ENCODE data around the gene PRPF39. TPM values are rescaled to one million over a fixed set of nuclear protein-coding genes. Genes with fewer than 3 reads are reported as not detected.

The PRPF39 gene
- total RNA-seq, 4 donors from 2014 or later = 32.0 to 42.6 (median 34.0) TPM

GRCh38 chr14:45044638-45045037, 39.3 kb upstream of the PRPF39 start:
- TF ChIP-seq, protein P1, sequence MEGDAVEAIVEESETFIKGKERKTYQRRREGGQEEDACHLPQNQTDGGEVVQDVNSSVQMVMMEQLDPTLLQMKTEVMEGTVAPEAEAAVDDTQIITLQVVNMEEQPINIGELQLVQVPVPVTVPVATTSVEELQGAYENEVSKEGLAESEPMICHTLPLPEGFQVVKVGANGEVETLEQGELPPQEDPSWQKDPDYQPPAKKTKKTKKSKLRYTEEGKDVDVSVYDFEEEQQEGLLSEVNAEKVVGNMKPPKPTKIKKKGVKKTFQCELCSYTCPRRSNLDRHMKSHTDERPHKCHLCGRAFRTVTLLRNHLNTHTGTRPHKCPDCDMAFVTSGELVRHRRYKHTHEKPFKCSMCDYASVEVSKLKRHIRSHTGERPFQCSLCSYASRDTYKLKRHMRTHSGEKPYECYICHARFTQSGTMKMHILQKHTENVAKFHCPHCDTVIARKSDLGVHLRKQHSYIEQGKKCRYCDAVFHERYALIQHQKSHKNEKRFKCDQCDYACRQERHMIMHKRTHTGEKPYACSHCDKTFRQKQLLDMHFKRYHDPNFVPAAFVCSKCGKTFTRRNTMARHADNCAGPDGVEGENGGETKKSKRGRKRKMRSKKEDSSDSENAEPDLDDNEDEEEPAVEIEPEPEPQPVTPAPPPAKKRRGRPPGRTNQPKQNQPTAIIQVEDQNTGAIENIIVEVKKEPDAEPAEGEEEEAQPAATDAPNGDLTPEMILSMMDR (IDR thresholded peaks at IDR 0.05) = no peak
- WGBS, 2 donors = 94 to 96% methylated on average over 5 of the region's 5 CpGs
- intact Hi-C loops (cut with DNase I; ENCODE audit: low total_unique reads) = no loop called here
- no peak overlapping the region for H3K4me3 ChIP-seq (ENCODE audit: low read depth, poor library complexity, severe bottlenecking)
- DNase-seq (ENCODE audit: low spot score in 2 of 2) = no peak

GRCh38 chr14:45048385-45048784, 35.5 kb upstream of the PRPF39 start:
- intact Hi-C loops (cut with DNase I; ENCODE audit: low total_unique reads) = no loop called here
- no peak overlapping the region for H3K4me3 ChIP-seq (ENCODE audit: low read depth, poor library complexity, severe bottlenecking)
- WGBS, 2 donors = 92 to 94% methylated on average over 2 of the region's 2 CpGs
- TF ChIP-seq, protein P1 (IDR thresholded peaks at IDR 0.05) = no peak
- TF ChIP-seq POLR2A (IDR thresholded peaks at IDR 0.05) = no peak
- DNase-seq (ENCODE audit: low spot score in 2 of 2) = no peak

- DNase-seq (ENCODE audit: low spot score in 2 of 2) = no peak
- no peak overlapping the region for H3K4me3 ChIP-seq (ENCODE audit: low read depth, poor library complexity, severe bottlenecking)
- TF ChIP-seq POLR2A (IDR thresholded peaks at IDR 0.05) = no peak
- TF ChIP-seq, protein P1 (IDR thresholded peaks at IDR 0.05) = no peak
- intact Hi-C loops (cut with DNase I; ENCODE audit: low total_unique reads) = no loop called here
Observed at GRCh38 chr14:45051180-45051579, 32.7 kb upstream of the PRPF39 start.

- intact Hi-C loops (cut with DNase I; ENCODE audit: low total_unique reads) = no loop called here
- WGBS, 2 donors = 95% methylated on average over 4 of the region's 4 CpGs
- H3K4me3 ChIP-seq (ENCODE audit: low read depth, poor library complexity, severe bottlenecking) = no peak overlapping the region
- TF ChIP-seq, protein P1 (IDR thresholded peaks at IDR 0.05) = no peak
- TF ChIP-seq POLR2A (IDR thresholded peaks at IDR 0.05) = no peak
- DNase-seq (ENCODE audit: low spot score in 2 of 2) = no peak
Observed at GRCh38 chr14:45051896-45052295, 32.0 kb upstream of the PRPF39 start.

GRCh38 chr14:45057349-45057748, 26.6 kb upstream of the PRPF39 start:
- intact Hi-C loops (cut with DNase I; ENCODE audit: low total_unique reads) = no loop called here
- H3K4me3 ChIP-seq (ENCODE audit: low read depth, poor library complexity, severe bottlenecking) = no peak overlapping the region
- 92 to 93% methylated on average over 2 of the region's 2 CpGs for WGBS, 2 donors
- no peak for TF ChIP-seq POLR2A (IDR thresholded peaks at IDR 0.05)
- TF ChIP-seq, protein P1 (IDR thresholded peaks at IDR 0.05) = no peak
- DNase-seq (ENCODE audit: low spot score in 2 of 2) = no peak

DNA sequence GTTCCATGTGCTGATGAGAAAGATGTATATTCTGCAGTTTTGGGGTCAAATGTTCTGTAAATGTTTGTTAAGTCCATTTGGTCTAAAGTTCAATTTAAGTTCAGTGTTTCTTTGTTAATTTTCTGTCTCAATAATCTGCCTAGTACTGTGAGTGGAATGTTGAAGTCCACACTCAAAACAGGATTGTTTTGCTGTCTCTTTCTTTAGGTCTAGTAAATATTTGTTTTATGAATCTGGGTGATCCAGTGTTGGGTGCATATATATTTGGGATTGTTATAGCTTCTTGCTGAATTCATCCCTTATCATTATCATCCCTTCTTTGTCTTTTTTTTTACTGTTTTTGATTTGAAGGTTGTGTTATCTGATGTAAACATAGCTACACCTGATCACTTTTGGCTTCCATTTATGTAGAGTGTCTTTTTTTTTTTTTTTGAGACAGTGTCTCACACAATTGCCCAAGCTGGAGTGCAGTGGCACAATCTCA, 26.0 kb upstream of the PRPF39 start:
- no peak overlapping the region for H3K4me3 ChIP-seq (ENCODE audit: low read depth, poor library complexity, severe bottlenecking)
- DNase-seq (ENCODE audit: low spot score in 2 of 2) = no peak
- intact Hi-C loops (cut with DNase I; ENCODE audit: low total_unique reads) = no loop called here
- TF ChIP-seq, protein P1 (IDR thresholded peaks at IDR 0.05) = no peak
- no peak for TF ChIP-seq POLR2A (IDR thresholded peaks at IDR 0.05)
